ENCODE measurements around the gene DGKA.
"Not testable (repeated sequence)": the region's sequence is repeated elsewhere in the genome, so short reads cannot be mapped to it uniquely, and the experiment has no call there.

The DGKA gene

GRCh38 chr12:55966408-55967281 is 35.7 kb downstream of the DGKA start, which contains the start of gene CDK2:
Gene CDK2 (plus strand): TSS chr12:55966830. CDS start chr12:55967009, 179 bp downstream.
- DNase-seq (ENCODE audit: low read depth), result peak; percentile 54

- DNase-seq (ENCODE audit: low read depth), result no peak
Measured at GRCh38 chr12:55969356-55969755, 38.4 kb downstream of the DGKA start.

GRCh38 chr12:55970775-55971174 is 39.8 kb downstream of the DGKA start:
- no peak for DNase-seq (ENCODE audit: low read depth)

- no peak for DNase-seq (ENCODE audit: low read depth)
Measured at GRCh38 chr12:55972042-55972441, 41.1 kb downstream of the DGKA start.

- DNase-seq (ENCODE audit: low read depth), result no peak
Measured at GRCh38 chr12:55972456-55972855, 41.5 kb downstream of the DGKA start.

- peak; percentile 26 for DNase-seq (ENCODE audit: low read depth)
Measured at GRCh38 chr12:55972911-55973598, 42.1 kb downstream of the DGKA start.

- peak; percentile 98 for DNase-seq (ENCODE audit: low read depth)
Measured at GRCh38 chr12:55973599-55974307, 42.8 kb downstream of the DGKA start, which contains the start of gene RAB5B. Gene RAB5B (plus strand): TSS chr12:55974078. CDS start chr12:55986961, 12,883 bp downstream.

GRCh38 chr12:55974308-55974730 is 43.4 kb downstream of the DGKA start:
- no peak for DNase-seq (ENCODE audit: low read depth)

GRCh38 chr12:55978393-55978792 is 47.4 kb downstream of the DGKA start:
- DNase-seq (ENCODE audit: low read depth), result no peak

GRCh38 chr12:55979069-55979468 is 48.1 kb downstream of the DGKA start:
- no peak for DNase-seq (ENCODE audit: low read depth)

GRCh38 chr12:55981882-55982281 is 50.9 kb downstream of the DGKA start:
- not testable (repeated sequence) for DNase-seq (ENCODE audit: low read depth)

- DNase-seq (ENCODE audit: low read depth), result peak; percentile 35
Measured at GRCh38 chr12:55982319-55982936, 51.5 kb downstream of the DGKA start.

- DNase-seq (ENCODE audit: low read depth), result no peak
Measured at GRCh38 chr12:55983232-55983842, 52.4 kb downstream of the DGKA start.

- DNase-seq (ENCODE audit: low read depth), result no peak
Measured at GRCh38 chr12:55984861-55985260, 53.9 kb downstream of the DGKA start.

- DNase-seq (ENCODE audit: low read depth), result no peak
Measured at GRCh38 chr12:55985341-55985740, 54.4 kb downstream of the DGKA start.

GRCh38 chr12:55985976-55986375 is 55.0 kb downstream of the DGKA start:
- DNase-seq (ENCODE audit: low read depth), result not testable (repeated sequence)

- no peak for DNase-seq (ENCODE audit: low read depth)
Measured at GRCh38 chr12:55991110-55991509, 60.1 kb downstream of the DGKA start.

- no peak for DNase-seq (ENCODE audit: low read depth)
Measured at GRCh38 chr12:55993230-55993853, 62.4 kb downstream of the DGKA start.

GRCh38 chr12:55995366-55995765 is 64.4 kb downstream of the DGKA start:
- no peak for DNase-seq (ENCODE audit: low read depth)

GRCh38 chr12:55996201-55996714 is 65.3 kb downstream of the DGKA start:
- DNase-seq (ENCODE audit: low read depth), result peak; percentile 36

Measured in CMK (cell line).